Activated naive CD4-positive, alpha-beta T cell treated with anti-CD3 and anti-CD28 coated beads, Interleukin-2, amount 10 ng/mL, durations not matched to agents 5 hours and 36 hours (primary cell): ENCODE results near the gene IPO8. TPM values are rescaled to one million over a fixed set of nuclear protein-coding genes. Genes with fewer than 3 reads are reported as not detected.

Experiments used
- total RNA-seq, 2 experiments: library from RNA; stranded (reverse); gene quantifications; one replicate each; pipeline ENCODE4 v1.2.3, GENCODE V29; 2021

Gene IPO8
- total RNA-seq = 10 to 100 TPM; 50.9 to 54.4 TPM

DNA sequence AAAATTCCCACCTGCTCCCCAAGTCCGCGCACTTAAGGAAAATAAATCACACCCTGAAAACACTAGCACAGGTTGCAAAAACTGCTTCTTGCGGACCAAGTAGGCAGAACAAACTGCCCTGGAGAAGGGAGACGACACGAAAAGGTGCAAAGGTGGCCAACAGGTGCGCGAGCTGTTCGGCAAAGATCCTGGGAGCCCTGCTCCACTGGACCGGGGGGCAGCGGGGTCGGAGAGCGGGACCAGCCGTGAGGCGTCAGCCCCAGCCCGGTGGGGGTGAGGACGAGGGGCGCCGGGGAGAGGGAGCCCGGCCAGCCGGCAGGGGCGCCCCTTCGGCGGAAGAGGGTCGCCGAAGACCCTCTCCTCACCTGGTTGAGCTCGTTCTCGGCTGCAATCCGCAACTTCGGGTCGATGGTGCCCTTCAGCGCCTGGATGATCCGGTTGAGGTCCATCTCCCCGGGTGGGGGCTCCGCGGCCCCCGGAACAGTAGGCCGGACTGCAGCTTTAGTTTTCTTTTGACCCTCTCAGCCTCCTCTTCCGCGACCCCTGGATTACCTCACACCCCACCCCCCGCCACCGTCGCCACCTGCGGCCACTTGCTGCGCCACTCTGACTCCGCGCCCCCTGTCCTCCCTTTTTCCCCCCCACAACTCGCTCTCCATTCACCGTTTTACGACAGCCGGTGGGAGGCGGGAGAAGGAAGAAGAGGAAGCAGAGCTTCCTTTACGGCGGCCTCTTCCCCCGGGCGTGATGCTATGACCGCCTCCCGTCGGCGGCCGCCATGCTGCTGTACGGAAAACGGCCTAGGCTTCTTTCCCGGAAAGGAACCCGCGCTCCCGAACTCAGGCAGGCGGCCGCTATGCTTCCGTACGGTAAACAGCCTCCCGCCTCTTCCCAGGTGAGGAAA, at the start of gene IPO8:
TSS of gene IPO8 (minus strand) at position 671 of the 904 bp plus-strand sequence. CDS start at position 449, 222 bp downstream.

Other genes starting within 250 kb of the IPO8 start
- gene CAPRIN2, start 59.1 kb upstream of the IPO8 start, total RNA-seq = 10 to 100 TPM; 12.5 to 17.2 TPM
- gene TSPAN11, start 230.9 kb upstream of the IPO8 start, total RNA-seq = not detected